GM18861 (cell line): Measurements from ENCODE around the gene BLACAT1.

Experiments used
- ATAC-seq: cut with Tn5 transposase; IDR thresholded peaks from one replicate; pipeline ENCODE4 v1.9.1; 2021; ENCODE audit not compliant: unreplicated experiment

BLACAT1 gene

GRCh38 chr1:205456868-205457745 is 1.3 kb upstream of the BLACAT1 start:
- ATAC-seq, result no peak

DNA sequence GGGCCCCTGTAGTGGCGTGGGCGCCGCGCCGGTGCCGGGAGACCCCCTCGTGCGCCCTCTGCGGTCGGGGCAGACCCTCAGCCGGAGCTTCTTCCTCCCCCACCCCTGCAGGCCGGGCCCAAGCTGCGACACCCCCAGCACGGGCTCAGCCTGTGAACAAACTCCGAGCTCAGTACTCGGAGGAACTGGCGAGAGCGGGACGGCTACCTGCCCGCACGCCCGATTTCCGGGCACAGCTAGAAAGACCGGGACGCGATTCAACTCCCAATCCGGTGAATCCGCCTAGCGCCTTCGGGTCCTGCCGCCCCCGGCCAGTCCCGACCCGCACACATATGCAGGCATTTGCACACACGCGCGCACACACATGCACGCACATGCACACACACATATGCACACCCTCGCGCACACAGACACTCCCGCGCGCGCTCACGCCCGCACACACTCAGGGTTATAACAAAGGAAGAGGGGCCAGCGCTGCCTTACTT is 580 bp upstream of the BLACAT1 start:
- no peak for ATAC-seq

DNA sequence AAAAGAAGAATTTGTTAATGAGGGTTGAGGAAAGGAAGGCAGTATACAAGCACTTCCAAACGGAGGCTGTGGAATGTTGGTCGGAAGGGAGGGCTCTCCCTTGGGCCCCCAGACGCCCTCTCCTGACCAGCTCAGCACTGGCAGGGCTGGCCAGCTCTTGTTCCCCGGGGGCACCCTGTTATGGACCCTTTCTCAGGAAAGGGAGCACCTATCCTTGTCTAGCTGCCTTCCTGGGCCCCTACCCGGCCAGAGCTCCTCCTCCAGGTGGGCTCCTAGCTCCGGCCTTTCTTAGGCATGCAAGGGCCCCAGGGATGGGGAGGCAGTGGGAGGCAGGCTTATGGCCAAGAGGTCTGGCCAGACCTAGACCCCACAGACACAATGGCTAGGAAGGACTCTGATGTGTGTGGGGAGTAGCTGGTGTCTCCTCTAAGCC is 926 bp downstream of the BLACAT1 start:
- no peak for ATAC-seq

- ATAC-seq, result no peak
Measured at GRCh38 chr1:205453466-205453865, 2.4 kb downstream of the BLACAT1 start.

- no peak for ATAC-seq
Measured at GRCh38 chr1:205452933-205453332, 2.9 kb downstream of the BLACAT1 start.

DNA sequence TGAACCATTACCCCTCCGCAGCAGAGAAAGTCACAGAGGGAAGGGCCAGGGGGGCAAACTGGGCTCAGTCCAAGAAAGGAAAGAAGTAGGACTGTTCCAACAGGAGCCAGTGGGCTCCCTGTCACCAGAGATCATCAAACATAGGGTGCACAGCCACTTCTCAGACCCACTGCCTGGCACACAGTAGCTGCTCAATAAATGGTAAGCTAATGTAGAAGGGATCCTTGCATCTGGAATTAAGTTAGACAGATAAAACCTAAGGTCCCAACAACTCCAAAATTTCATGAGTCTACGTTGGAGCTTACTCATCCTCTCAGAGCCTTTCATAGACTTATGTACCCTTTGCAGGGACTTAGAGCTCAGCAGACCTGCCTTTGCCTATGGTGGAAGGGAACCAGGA is 3.5 kb downstream of the BLACAT1 start:
- ATAC-seq, result no peak

- ATAC-seq, result no peak
Measured at GRCh38 chr1:205451759-205452164, 4.1 kb downstream of the BLACAT1 start.

DNA sequence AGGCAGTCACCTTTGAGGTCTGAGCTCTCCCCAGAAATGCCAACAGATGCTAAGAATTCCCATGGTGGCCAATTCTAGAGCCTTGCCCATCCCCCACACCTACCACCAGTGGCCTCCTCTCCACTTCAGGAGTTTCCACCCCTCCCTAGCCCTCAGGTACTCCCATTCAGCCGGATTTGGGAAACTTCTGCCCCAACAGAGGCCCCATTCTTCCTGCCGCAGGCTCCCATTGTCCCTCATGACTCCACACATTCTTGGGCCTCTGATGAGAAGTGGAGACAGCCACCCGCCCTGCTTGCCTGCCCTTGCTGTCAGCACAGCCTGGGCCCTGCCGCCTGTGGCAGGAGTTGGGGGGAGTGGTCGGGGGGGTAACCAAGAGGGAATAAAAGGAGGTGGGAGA is 4.6 kb downstream of the BLACAT1 start:
- no peak for ATAC-seq

- no peak for ATAC-seq
Measured at GRCh38 chr1:205450448-205450847, 5.4 kb downstream of the BLACAT1 start.

- ATAC-seq, result no peak
Measured at GRCh38 chr1:205449750-205450443, 5.9 kb downstream of the BLACAT1 start.

- ATAC-seq, result no peak
Measured at GRCh38 chr1:205449254-205449749, 6.5 kb downstream of the BLACAT1 start.

DNA sequence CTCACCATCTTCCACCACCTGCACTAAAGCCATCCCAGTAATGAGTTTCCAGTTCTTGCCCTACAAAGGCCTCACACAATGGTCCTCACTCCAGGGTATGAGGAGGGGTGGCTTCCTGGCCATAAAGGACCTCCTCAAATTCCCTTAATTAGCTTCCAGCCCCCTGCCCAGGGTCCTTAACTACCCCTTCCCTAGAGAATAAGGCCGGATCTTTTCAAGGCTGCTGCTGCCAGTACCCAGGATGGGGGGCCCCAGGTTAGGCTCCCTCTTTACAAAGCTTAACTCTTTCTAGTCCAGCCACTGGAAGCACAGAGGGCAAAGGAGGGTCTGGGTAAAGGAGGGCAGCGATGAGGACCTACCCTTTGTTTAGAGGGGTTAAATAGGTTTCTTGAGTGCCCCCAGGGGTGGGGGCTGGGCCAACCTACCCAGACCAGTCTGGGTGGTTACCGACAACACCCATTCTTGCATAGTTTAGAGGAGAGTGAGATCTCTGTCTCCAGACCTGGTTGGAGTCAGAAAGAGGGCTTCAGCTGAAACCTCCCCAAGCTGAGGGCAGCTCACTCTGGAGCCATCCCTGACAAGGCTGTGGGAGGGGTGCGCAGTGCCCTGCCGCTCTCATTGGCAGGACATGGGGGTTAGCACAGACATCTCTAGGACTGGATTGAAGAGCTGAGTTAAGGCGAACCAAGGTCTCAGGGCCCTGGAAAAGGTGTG is 7.1 kb downstream of the BLACAT1 start:
- ATAC-seq, result no peak

DNA sequence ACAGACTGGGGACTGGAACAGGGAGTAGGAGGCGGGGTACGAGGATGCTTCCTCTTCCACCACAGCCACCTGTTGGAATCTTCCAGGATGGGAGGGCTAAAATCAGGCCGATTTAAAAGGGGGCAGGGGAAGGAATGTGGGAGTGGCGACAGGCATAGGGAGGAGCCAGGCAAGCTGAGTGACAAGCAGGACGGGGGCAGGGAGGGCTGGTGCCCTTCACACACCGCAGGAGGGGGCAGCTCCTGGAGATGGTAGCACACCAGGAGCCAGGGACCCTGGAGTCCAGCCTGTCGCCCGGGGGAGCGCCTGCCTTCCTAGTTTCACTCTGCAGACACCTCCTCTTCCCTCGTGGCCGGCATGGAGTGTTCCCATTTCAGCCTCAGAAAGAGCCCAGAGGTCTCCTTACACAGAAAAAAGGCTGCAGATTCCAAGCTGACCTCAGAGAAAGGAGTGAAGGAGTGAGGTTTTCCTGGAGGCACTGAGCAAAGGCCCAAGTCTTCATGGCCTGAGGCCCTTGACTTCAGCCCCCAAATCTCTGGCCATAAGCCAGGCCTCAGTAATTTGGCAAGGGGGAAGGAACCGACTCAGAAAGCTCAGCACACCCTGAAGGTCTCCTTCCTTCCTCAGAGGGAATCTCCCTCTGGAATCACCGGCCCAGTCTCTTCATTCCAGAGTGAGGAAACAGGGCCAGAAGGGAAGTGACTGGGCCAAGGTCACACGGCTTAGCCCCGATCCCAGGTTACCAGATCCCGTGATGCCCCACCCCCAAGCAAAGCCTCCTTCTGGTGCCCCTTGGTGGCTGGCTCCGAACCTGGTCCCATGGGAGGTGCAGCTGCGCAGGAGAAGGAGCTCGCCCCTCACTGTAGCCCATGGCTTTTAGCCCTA is 8.1 kb downstream of the BLACAT1 start:
- no peak for ATAC-seq

DNA sequence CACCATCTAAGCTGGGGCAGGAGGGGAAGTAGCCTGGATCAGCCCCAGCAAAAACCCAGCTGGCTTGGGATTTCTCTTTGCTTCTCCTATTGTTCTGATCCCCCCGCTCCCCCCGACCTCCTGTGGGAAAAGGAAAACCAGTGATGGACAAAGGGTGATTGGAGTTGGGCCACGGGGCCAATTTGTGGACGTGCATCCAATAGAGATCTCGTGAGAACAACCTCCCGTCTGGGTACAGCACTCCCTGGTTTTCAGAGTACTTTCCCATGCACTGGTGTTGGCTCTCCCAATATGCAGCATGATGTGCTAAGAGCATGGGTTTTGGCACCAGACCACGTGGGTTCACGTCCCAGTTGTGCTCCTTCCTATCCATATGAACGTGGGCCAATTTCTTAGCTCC is 9.0 kb downstream of the BLACAT1 start:
- no peak for ATAC-seq

GRCh38 chr1:205445646-205445935 is 10.3 kb downstream of the BLACAT1 start:
- no peak for ATAC-seq

- ATAC-seq, result no peak
Measured at GRCh38 chr1:205444931-205445645, 10.8 kb downstream of the BLACAT1 start.

GRCh38 chr1:205444300-205444930 is 11.4 kb downstream of the BLACAT1 start:
- ATAC-seq, result no peak

DNA sequence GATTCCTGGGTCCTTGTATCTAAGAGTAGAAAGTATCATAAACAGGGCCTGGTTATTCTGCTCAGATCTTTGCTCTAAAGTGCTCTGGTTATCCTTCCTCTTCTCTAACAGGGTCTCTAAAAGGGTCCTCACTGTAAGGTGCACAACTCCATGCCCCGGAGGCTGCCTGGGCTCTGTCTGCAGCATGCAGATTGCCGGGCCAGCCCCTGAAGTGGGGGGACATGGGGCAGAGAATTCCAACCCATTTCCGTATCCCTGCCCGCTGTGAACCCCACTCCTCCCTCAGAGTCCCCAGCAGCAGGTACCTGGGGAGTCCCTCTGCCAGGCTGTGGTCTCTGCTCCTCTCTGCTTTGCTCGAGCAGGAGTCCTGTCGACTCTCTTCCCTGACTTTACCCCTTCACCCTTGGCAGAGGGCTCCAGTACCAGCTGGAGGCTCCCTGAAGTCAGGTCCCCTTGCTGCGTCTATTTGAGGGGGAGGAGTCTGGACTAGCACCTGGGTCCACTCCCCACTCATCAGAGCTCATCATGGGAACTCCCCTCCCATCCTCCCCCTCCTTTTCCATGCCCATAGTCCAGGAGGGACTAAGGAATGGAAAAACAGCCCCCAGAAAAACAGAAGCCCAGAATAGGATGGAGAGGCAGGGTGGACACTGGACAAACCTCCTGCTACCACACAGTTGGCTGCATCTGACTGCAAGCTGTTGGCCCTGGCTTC is 12.1 kb downstream of the BLACAT1 start:
- no peak for ATAC-seq
